ENCODE results near the gene FAM117B.
"Not testable (repeated sequence)": the region's sequence is repeated elsewhere in the genome, so short reads cannot be mapped to it uniquely, and the experiment has no call there.

FAM117B gene

DNA sequence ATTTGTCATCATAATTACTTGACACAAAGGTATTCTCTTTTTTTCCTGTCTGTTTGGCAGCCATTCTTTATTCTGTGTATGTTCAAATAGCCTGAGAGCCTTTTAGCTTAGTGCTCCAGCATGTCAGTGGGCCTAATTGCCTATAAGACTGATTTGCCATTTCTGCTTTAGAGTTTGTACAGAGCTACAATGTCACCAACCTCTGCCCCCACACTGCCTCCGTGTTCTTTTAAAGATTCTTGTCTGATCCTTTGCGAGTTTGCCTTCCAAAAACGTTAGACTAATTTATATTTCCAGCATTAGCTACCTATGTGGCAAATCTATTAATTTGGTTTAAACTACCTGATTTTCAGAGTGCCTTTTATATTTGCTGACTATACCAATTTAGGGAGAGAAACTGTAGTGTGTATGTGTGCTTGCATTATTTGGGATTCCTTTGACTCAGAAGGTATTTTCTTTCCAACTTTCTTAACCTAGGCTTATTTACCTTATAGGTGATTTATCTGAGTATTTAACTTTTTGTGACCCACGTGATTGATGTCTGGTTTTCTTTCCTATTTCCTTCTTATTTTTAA, 70.8 kb downstream of the FAM117B start:
- no peak for DNase-seq

- DNase-seq: not testable (repeated sequence)
Observed at GRCh38 chr2:202714971-202715935, 80.5 kb downstream of the FAM117B start.

GRCh38 chr2:202716114-202716718, 81.4 kb downstream of the FAM117B start:
- DNase-seq: no peak

DNA sequence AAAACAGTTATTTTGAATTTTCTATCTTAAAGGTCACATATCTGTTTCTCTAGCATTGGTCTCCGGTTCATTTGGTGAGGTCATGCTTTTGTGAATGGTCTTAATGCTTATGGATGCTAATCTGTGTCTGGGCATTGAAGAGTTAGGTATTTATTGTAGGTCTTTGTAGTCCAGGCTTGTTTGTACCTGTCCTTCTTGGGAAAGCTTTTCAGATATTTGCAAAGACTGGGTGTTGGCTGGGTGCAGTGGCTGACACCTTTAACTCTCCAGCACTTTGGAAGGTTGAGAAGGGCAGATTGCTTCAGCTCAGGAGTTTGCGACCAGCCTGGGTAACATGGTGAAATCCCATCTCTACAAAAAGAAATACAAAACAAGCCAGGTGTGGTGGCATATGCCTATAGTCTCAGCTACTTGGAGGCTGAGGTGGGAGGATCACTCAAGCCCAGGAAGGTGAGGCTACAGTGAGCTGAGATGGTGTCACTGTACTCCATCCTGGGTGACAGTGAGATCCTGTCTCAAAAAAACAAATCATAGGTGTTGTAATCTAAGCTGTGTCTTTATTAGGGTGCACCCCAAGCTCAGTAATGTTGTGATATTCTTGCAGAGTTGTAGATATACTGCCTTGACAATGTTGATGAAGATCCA, 82.3 kb downstream of the FAM117B start:
- DNase-seq: no peak

- DNase-seq: no peak
Observed at GRCh38 chr2:202717598-202718310, 83.0 kb downstream of the FAM117B start.

DNA sequence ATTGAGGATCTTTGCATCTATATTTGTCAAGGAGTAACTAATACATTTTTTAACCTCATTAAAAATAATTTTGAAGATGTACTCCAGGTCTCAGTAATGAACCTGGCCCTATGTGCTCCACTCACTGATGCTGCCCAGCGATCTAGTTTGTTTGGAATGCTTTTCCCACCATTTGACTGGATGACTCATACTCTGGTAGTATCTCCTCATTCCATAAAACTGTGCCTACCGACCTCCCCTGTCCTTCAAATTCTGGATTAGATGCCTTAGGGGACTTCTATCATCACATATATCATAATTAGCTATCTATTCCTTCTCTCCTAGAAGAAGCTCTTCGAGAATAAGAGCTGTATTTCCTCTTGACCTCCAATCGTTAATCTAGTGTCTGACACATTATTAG, 83.8 kb downstream of the FAM117B start:
- no peak for DNase-seq

DNA sequence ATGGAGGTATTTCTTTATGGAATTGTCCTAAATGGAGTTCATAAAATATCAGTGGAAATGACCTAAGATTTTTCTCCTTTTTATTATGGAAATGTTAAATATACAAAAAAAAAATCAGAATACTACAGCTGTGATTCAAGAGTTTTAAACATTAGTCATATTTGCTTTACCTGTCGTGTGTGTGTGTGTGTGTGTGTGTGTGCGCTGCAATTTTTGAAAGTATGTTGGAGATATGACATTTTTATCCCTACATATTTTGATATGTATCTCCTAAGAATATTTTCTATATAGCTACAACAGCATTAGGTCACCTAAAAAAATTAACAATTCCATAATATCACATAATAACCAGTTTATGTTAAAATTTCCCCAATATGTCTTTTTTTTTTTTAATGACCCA, 85.5 kb downstream of the FAM117B start:
- no peak for DNase-seq

GRCh38 chr2:202721621-202722020, 86.9 kb downstream of the FAM117B start:
- no peak for DNase-seq

DNA sequence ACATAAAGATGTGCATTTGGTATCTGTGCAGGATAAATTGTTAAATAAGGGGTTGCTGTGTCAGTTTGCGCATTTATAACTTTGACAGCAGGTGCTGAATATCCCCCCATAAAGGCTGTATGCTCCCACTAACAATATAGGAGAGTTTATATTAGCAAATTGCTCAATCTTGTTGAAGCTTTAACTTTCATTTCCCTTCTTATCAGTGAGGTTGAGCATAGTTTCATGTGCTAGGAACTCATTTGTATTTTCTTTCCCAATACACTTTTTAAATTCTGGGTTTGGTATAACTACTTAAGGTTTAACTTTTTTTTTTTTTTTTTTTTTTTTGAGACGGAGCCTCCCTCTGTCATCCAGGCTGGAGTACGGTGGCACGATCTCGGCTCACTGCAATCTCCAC, 89.0 kb downstream of the FAM117B start:
- DNase-seq: no peak

GRCh38 chr2:202726070-202726469, 91.3 kb downstream of the FAM117B start:
- no peak for DNase-seq

DNA sequence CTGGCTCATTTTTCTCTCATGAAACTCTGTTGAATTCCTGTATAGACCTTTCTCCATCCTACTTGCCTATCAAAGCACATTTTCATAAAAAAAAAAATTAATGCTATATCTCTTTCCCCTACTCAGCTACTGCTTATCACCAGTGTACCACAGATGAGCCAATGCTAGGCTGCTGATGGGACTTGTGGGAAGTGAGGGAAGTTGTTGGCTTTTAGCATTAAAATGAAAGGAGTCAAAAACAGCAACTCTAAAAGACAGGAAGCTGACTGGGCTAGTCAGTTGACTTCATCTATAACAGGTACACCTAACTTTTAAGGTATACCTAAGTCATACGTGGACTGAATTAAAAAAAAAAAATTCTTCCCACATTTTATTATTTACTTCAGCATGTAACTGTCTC, 102.1 kb downstream of the FAM117B start:
- DNase-seq: no peak

DNA sequence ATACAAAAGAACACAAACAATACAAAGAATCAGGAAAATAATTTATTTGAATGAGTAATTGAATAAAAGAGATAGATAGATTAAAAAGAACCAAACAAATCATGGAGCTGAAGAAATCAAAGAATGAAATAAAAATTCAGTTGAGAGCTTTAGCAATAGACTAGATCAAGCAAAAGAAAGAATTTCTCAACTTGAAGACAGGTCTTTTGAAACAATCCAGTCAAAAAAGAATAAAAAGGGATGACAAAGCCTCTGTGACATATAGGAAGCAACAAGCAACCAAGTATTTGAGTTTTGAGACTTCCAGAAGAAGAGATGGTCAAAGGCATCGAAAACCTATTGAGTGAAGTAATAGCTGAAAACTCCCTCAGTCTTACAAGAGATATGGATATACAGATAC, 108.8 kb downstream of the FAM117B start:
- no peak for DNase-seq

DNA sequence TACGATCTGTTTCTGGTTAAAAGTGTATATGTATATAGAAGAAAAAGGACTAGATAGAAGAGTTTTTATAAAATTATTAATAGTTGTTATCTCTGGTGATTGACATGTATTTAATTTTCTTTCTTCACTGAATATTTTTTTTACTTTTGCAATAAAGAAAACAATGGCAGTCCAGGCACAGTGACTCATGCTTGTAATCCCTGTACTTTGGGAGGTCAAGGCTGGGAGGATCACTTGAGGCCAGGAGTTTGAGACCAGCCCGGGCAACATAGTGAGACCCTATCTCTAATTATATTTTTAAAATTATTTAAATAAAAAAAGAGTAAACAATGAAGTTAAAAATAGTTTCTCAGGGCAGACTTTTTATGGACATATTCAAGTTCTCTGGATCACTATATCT, 114.7 kb downstream of the FAM117B start:
- no peak for DNase-seq

- DNase-seq: no peak
Observed at GRCh38 chr2:202750763-202751427, 116.1 kb downstream of the FAM117B start.

DNA sequence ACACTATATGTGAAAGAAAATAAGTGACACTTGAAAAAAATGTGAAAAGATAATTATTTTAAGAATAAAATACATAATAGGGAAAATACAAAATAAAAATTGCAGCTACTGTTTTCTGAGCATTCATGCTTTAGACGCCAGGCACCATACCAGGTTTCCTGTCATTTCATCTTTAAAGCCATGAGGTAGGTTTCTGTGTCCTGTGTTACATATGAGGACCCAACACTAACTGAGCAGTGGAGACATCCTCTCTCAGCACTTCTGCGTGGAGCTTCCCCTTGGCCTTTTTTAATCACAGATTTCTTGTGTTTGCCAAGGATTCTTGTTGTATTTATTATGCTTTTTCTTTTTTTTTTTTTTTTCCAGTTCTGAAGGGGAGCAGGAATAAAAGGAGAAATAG, 117.3 kb downstream of the FAM117B start:
- DNase-seq: no peak

- DNase-seq: no peak
Observed at GRCh38 chr2:202754936-202755335, 120.2 kb downstream of the FAM117B start.

- DNase-seq: no peak
Observed at GRCh38 chr2:202756598-202756997, 121.8 kb downstream of the FAM117B start.

- DNase-seq: no peak
Observed at GRCh38 chr2:202757339-202757738, 122.6 kb downstream of the FAM117B start.

GRCh38 chr2:202758128-202758527, 123.4 kb downstream of the FAM117B start:
- DNase-seq: no peak

DNA sequence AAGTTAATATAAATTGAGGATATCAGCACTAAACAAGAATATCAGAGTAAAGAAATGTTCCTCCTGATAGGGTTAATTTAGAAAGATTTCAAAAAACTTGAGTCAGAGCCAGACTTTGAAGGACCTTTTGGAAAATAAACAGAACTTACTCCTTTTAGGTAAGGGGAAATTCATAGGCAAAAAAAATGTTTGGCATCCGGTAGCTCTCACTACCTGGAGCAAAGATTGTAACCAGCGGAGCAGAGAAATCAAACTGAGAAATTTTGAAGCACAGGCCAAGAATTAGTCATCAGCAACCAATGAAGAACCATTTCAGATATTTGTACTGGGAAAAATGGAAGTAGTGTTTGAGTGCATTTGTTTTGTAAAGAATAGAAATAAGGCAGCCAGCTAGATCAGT, 123.8 kb downstream of the FAM117B start:
- no peak for DNase-seq

GRCh38 chr2:202760848-202761247, 126.1 kb downstream of the FAM117B start:
- no peak for DNase-seq

DNA sequence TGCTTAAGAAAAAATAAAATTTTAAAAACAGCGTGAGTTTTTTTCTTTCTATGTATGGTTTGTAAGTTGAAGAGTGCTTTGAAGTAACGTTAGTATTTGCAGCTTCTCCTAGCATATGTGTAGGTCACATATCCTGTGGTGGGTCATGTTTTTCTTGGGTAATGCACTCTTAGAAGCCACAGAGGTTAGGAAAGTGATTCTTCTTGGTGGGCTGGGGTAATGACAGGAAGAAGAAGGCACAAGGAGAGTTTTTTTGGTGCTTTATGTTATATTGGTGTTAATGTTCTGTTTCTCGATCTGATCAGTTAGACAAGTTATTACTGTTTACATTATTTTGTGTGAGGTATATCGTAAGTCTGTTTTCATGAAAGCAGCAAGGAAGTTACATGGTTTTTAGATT, 127.8 kb downstream of the FAM117B start:
- DNase-seq: no peak

All from stimulated activated CD4-positive, alpha-beta T cell treated with anti-CD3 and anti-CD28 coated beads, Interleukin-12 subunit alpha, Interleukin-12 subunit beta, amount 100 ng/mL, for 4 hours (primary cell).